Measurements from ENCODE around the gene CDH4. TPM values are rescaled to one million over a fixed set of nuclear protein-coding genes. Genes with fewer than 3 reads are reported as not detected.
"Not testable (repeated sequence)": the region's sequence is repeated elsewhere in the genome, so short reads cannot be mapped to it uniquely, and the experiment has no call there.

The CDH4 gene
- total RNA-seq, 2 donors from 2014 or later = 0.29 to 0.45 TPM

- no peak for ATAC-seq (replicated peaks)
- Mint-ChIP-seq H3K27ac (no peak overlapping the region), H3K9me3 (no peaks in the 10 kb centered on the region), H3K27me3 (no peaks in the 10 kb centered on the region), H3K36me3 (ENCODE audit: low read depth) (no peaks in the 10 kb centered on the region), H3K4me1 (no peaks in the 10 kb centered on the region), H3K4me3 (no peak overlapping the region)
These were observed 190.7 kb downstream of the CDH4 start for GRCh38 chr20:61442718-61443117.

- no peak for ATAC-seq (replicated peaks)
- H3K27me3 Mint-ChIP-seq = no peaks in the 10 kb centered on the region
- H3K27ac Mint-ChIP-seq = no peak overlapping the region
- no peaks in the 10 kb centered on the region for H3K9me3 Mint-ChIP-seq
- no peaks in the 10 kb centered on the region for H3K36me3 Mint-ChIP-seq (ENCODE audit: low read depth)
- H3K4me3 Mint-ChIP-seq = no peak overlapping the region
- H3K4me1 Mint-ChIP-seq = no peaks in the 10 kb centered on the region
These were observed 191.5 kb downstream of the CDH4 start for GRCh38 chr20:61443443-61444126.

- H3K36me3 Mint-ChIP-seq (ENCODE audit: low read depth) = no peaks in the 10 kb centered on the region
- no peaks in the 10 kb centered on the region for H3K4me1 Mint-ChIP-seq
- no peak for ATAC-seq (replicated peaks)
- H3K9me3 Mint-ChIP-seq = no peaks in the 10 kb centered on the region
- no peak overlapping the region for H3K4me3 Mint-ChIP-seq
- no peak overlapping the region for H3K27ac Mint-ChIP-seq
- H3K27me3 Mint-ChIP-seq = no peaks in the 10 kb centered on the region
These were observed 192.6 kb downstream of the CDH4 start for GRCh38 chr20:61444637-61445036.

- Mint-ChIP-seq H3K9me3 (no peaks in the 10 kb centered on the region), H3K27ac (no peak overlapping the region), H3K27me3 (no peaks in the 10 kb centered on the region), H3K4me3 (no peak overlapping the region), H3K4me1 (no peaks in the 10 kb centered on the region), H3K36me3 (ENCODE audit: low read depth) (no peaks in the 10 kb centered on the region)
- ATAC-seq (replicated peaks) = no peak
These were observed 193.1 kb downstream of the CDH4 start for GRCh38 chr20:61445138-61445537.

- ATAC-seq (replicated peaks) = no peak
- Mint-ChIP-seq H3K36me3 (ENCODE audit: low read depth) (no peaks in the 10 kb centered on the region), H3K9me3 (no peaks in the 10 kb centered on the region), H3K27me3 (no peaks in the 10 kb centered on the region), H3K4me1 (no peaks in the 10 kb centered on the region), H3K27ac (no peak overlapping the region), H3K4me3 (no peak overlapping the region)
These were observed 193.7 kb downstream of the CDH4 start for GRCh38 chr20:61445741-61446140.

- ATAC-seq (replicated peaks) = no peak
- H3K9me3 Mint-ChIP-seq = no peaks in the 10 kb centered on the region
- H3K36me3 Mint-ChIP-seq (ENCODE audit: low read depth) = no peaks in the 10 kb centered on the region
- no peaks in the 10 kb centered on the region for H3K27me3 Mint-ChIP-seq
- no peaks in the 10 kb centered on the region for H3K4me1 Mint-ChIP-seq
- H3K27ac Mint-ChIP-seq = no peak overlapping the region
- no peak overlapping the region for H3K4me3 Mint-ChIP-seq
These were observed 195.9 kb downstream of the CDH4 start for GRCh38 chr20:61447952-61448351.

- H3K27me3 Mint-ChIP-seq = no peaks in the 10 kb centered on the region
- H3K36me3 Mint-ChIP-seq (ENCODE audit: low read depth) = no peaks in the 10 kb centered on the region
- ATAC-seq (replicated peaks) = no peak
- H3K9me3 Mint-ChIP-seq = no peaks in the 10 kb centered on the region
- H3K4me1 Mint-ChIP-seq = no peaks in the 10 kb centered on the region
- no peak overlapping the region for H3K4me3 Mint-ChIP-seq
- no peak overlapping the region for H3K27ac Mint-ChIP-seq
These were observed 196.3 kb downstream of the CDH4 start for GRCh38 chr20:61448386-61448785.

- no peak for ATAC-seq (replicated peaks)
- Mint-ChIP-seq H3K4me3 (no peak overlapping the region), H3K27ac (no peak overlapping the region), H3K36me3 (ENCODE audit: low read depth) (no peaks in the 10 kb centered on the region), H3K9me3 (no peaks in the 10 kb centered on the region), H3K27me3 (no peaks in the 10 kb centered on the region), H3K4me1 (no peaks in the 10 kb centered on the region)
These were observed 197.1 kb downstream of the CDH4 start for GRCh38 chr20:61449057-61449609.

GRCh38 chr20:61449916-61450315, 197.9 kb downstream of the CDH4 start:
- Mint-ChIP-seq H3K9me3 (no peaks in the 10 kb centered on the region), H3K27me3 (no peaks in the 10 kb centered on the region), H3K4me1 (no peaks in the 10 kb centered on the region), H3K27ac (no peak overlapping the region), H3K4me3 (no peak overlapping the region), H3K36me3 (ENCODE audit: low read depth) (no peaks in the 10 kb centered on the region)
- ATAC-seq (replicated peaks) = no peak

GRCh38 chr20:61450549-61450948, 198.5 kb downstream of the CDH4 start:
- no peak for ATAC-seq (replicated peaks)
- H3K9me3 Mint-ChIP-seq = no peaks in the 10 kb centered on the region
- H3K4me3 Mint-ChIP-seq = no peak overlapping the region
- no peaks in the 10 kb centered on the region for H3K36me3 Mint-ChIP-seq (ENCODE audit: low read depth)
- no peak overlapping the region for H3K27ac Mint-ChIP-seq
- no peaks in the 10 kb centered on the region for H3K4me1 Mint-ChIP-seq
- no peaks in the 10 kb centered on the region for H3K27me3 Mint-ChIP-seq

GRCh38 chr20:61451009-61451408, 198.9 kb downstream of the CDH4 start:
- no peak for ATAC-seq (replicated peaks)
- no peak overlapping the region for H3K27ac Mint-ChIP-seq
- no peaks in the 10 kb centered on the region for H3K9me3 Mint-ChIP-seq
- H3K4me3 Mint-ChIP-seq = no peak overlapping the region
- H3K27me3 Mint-ChIP-seq = no peaks in the 10 kb centered on the region
- H3K4me1 Mint-ChIP-seq = no peaks in the 10 kb centered on the region
- no peaks in the 10 kb centered on the region for H3K36me3 Mint-ChIP-seq (ENCODE audit: low read depth)

- Mint-ChIP-seq H3K9me3 (no peaks in the 10 kb centered on the region), H3K27me3 (no peaks in the 10 kb centered on the region), H3K27ac (no peak overlapping the region), H3K36me3 (ENCODE audit: low read depth) (no peaks in the 10 kb centered on the region), H3K4me1 (no peaks in the 10 kb centered on the region), H3K4me3 (no peak overlapping the region)
- no peak for ATAC-seq (replicated peaks)
These were observed 199.9 kb downstream of the CDH4 start for GRCh38 chr20:61451953-61452352.

GRCh38 chr20:61453219-61453618, 201.2 kb downstream of the CDH4 start:
- Mint-ChIP-seq H3K27me3 (no peaks in the 10 kb centered on the region), H3K4me3 (no peak overlapping the region), H3K9me3 (no peaks in the 10 kb centered on the region), H3K27ac (no peak overlapping the region), H3K36me3 (ENCODE audit: low read depth) (no peaks in the 10 kb centered on the region), H3K4me1 (no peaks in the 10 kb centered on the region)
- ATAC-seq (replicated peaks) = no peak

- H3K27me3 Mint-ChIP-seq; H3K4me3 Mint-ChIP-seq; H3K4me1 Mint-ChIP-seq; H3K9me3 Mint-ChIP-seq; H3K36me3 Mint-ChIP-seq (ENCODE audit: low read depth); H3K27ac Mint-ChIP-seq; ATAC-seq (replicated peaks): not testable (repeated sequence)
These were observed 201.6 kb downstream of the CDH4 start for GRCh38 chr20:61453623-61454022.

- no peaks in the 10 kb centered on the region for H3K9me3 Mint-ChIP-seq
- no peaks in the 10 kb centered on the region for H3K36me3 Mint-ChIP-seq (ENCODE audit: low read depth)
- no peak overlapping the region for H3K4me3 Mint-ChIP-seq
- H3K4me1 Mint-ChIP-seq = no peaks in the 10 kb centered on the region
- ATAC-seq (replicated peaks) = no peak
- H3K27me3 Mint-ChIP-seq = no peaks in the 10 kb centered on the region
- no peak overlapping the region for H3K27ac Mint-ChIP-seq
These were observed 202.0 kb downstream of the CDH4 start for GRCh38 chr20:61454053-61454452.
